GM06990 (cell line): Measurements from ENCODE around the gene TUBB.

ENCODE experiments used
- DNase-seq: peaks from one replicate; pipeline ENCODE4 v3.0.0-alpha.2; 2011; ENCODE audit not compliant: insufficient read length; ENCODE audit errors: extremely low read depth
- H3K27me3 ChIP-seq: replicated peaks from 2 replicates; pipeline ENCODE4 v1.6.0; 2011; ENCODE audit warnings: low read length; ENCODE audit not compliant: control insufficient read depth, insufficient read depth
- H3K36me3 ChIP-seq: 2 replicates; pipeline ENCODE4 v1.5.1; 2011; ENCODE audit warnings: low read length; ENCODE audit not compliant: control insufficient read depth, insufficient read depth
- H3K4me3 ChIP-seq: replicated peaks from 2 replicates; pipeline ENCODE4 v1.5.1; 2011; ENCODE audit warnings: low read depth, mild to moderate bottlenecking, control low read depth, low read length
- TF ChIP-seq, protein P1 (sequence below): IDR thresholded peaks from 2 replicates; pipeline ENCODE4 v1.5.1; 2011; ENCODE audit warnings: low read length, control low read depth, mild to moderate bottlenecking, inconsistent platforms; ENCODE audit not compliant: insufficient read depth, poor library complexity, severe bottlenecking

The TUBB gene

DNA sequence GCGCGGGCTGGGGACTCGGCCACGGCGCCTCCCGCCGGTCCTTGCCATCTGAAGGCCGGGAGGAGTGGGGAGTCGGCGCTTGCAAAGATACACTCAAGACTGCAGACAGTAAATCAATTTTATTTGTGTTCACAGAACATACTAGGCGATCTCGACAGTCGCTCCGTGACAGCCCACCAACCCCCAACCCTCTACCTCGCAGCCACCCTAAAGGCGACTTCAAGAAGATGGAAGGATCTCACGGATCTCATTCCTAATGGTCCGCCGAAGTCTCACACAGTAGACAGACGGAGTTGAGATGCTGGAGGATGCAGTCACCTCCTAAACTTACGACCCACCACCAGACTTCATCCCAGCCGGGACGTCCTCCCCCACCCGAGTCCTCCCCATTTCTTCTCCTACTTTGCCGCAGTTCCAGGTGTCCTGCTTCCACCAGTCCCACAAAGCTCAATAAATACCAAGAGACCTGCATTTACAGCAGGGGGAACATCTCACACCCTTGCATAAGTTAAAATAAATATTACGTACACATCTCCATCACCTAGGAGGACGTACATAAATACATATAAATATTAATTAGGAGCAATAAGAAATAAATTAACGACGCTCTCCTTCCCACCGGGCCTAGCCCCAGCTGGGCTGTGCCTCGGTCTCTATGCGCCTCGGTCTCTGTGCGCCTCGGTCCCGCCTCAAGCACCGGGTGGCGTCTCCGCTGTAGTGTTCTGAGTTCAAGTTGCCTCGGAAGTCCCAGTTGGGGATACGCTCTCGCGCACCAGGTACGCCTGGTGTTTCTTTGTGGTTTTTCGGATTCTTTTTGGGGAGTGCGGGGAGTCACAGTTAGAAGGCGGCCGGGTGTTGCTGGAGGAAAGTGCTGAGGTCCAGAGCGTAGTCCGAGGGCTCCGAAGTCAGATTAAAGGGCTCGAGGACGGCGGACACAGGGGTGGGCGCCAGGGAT is 23.2 kb downstream of the TUBB start:
- TF ChIP-seq, protein P1, sequence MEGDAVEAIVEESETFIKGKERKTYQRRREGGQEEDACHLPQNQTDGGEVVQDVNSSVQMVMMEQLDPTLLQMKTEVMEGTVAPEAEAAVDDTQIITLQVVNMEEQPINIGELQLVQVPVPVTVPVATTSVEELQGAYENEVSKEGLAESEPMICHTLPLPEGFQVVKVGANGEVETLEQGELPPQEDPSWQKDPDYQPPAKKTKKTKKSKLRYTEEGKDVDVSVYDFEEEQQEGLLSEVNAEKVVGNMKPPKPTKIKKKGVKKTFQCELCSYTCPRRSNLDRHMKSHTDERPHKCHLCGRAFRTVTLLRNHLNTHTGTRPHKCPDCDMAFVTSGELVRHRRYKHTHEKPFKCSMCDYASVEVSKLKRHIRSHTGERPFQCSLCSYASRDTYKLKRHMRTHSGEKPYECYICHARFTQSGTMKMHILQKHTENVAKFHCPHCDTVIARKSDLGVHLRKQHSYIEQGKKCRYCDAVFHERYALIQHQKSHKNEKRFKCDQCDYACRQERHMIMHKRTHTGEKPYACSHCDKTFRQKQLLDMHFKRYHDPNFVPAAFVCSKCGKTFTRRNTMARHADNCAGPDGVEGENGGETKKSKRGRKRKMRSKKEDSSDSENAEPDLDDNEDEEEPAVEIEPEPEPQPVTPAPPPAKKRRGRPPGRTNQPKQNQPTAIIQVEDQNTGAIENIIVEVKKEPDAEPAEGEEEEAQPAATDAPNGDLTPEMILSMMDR: no peak
- H3K4me3 ChIP-seq: peak overlapping the region; percentile 66
- H3K27me3 ChIP-seq: no peaks in the 10 kb centered on the region
- peak; percentile 62 for DNase-seq
- peaks cover 11% of the 10 kb centered on the region for H3K36me3 ChIP-seq

DNA sequence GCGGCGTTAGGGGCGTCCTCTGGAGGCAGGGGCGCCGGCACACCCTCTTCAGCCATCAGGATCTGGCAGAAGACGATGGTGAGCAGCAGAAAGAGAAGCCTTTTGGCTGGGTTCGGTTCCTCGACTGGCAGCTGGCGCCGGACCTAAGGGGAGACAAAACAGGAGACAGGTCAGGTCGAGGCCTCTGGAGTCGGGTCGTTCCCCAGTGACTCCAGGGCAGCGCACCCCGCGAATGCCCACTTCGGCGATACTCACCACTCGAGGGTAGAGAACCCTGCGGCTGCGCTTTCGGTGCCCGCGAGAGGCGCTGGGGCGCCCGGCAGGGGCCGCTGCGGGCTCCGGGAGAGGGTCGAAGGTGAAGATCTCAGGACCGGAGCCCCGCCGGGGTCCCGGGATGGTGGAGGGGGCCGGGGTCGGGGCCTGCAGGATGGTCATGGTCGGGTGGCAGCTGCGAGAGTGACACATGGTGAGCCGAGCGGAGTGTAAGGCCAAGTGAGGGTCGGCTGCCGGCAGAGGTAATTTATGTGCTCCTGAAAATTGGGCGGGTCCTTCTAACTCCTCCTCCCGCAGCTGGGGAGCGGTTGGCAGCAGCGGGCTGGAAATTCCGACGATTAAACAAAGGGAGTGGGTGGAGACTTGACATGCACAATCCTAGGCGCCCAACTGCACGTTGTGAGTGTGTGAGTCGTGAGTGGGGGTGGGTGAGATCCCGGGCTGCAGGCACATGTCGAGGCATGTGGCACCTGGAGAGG is 24.1 kb downstream of the TUBB start, which contains the start of gene IER3:
Gene IER3 (minus strand): TSS at position 494 of the 752 bp plus-strand sequence. CDS start 29 bp downstream, at position 465.
- DNase-seq: peak; percentile 86
- TF ChIP-seq, protein P1: peak; percentile 90
- Histone ChIP-seq H3K4me3 (peak within 1 kb of the TSS; percentile 66), H3K27me3 (no peaks in the 10 kb centered on the region), H3K36me3 (peaks cover 10% of the 10 kb centered on the region)

DNA sequence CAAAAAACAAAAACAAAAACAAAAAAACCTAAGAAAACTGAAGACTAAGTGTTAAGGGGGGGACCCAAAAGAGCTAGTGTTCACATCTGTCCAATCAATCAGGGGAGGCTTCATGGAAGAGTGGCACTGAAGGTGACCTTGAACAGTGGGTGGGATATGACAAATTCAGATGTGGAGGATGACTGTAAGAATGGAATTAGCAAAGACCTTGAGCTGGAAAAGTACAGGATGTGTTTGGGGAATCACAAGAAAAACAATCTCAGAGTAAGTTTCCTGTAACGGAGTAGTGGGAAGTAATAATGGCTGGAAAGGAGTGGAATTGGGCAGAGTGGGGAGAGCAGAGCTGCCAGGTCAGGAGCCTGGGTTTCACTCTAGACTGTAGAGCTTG is 27.1 kb downstream of the TUBB start:
- DNase-seq: no peak
- TF ChIP-seq, protein P1: no peak
- H3K27me3 ChIP-seq: no peaks in the 10 kb centered on the region
- H3K36me3 ChIP-seq: no peaks in the 10 kb centered on the region
- H3K4me3 ChIP-seq: no peak overlapping the region

DNA sequence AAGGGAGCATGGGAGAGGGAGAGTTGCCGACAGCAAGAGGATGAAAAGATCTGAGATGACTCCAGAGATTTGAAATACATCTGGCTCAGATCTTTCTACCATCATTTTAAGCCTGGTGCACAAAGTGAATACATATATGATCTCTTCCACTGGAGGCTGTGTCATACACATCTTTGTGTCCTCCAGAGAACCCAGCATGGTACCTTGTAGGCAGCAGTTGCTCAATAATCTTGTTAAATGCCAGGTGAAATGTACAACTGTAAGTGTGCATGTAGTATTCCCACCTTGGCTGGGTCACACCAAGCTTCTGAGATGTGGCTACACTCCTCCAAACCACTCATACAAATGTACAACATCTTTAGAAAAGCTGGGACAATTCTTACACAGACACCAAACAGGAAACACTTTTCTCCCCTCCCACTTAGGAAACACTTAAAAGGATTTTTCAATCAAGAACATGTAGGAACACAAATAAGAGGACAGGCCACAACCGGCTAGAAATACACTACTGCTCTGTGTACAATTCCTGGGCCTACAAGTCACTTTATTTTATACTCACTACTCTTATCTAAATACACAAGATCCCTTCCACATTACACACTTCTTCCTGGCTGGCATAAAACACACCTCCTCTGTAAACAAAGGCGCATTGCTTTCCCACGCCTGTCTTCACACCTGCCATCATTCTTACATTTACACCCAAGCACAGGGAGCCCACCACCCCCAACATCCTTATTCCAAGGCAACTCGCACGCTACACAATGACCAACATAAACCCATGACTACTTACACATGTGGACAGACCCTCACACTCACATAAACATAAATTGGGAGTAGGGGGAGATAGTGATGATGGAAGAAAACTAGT is 28.0 kb downstream of the TUBB start:
- TF ChIP-seq, protein P1: no peak
- no peaks in the 10 kb centered on the region for H3K36me3 ChIP-seq
- H3K4me3 ChIP-seq: no peak overlapping the region
- no peaks in the 10 kb centered on the region for H3K27me3 ChIP-seq
- DNase-seq: no peak

DNA sequence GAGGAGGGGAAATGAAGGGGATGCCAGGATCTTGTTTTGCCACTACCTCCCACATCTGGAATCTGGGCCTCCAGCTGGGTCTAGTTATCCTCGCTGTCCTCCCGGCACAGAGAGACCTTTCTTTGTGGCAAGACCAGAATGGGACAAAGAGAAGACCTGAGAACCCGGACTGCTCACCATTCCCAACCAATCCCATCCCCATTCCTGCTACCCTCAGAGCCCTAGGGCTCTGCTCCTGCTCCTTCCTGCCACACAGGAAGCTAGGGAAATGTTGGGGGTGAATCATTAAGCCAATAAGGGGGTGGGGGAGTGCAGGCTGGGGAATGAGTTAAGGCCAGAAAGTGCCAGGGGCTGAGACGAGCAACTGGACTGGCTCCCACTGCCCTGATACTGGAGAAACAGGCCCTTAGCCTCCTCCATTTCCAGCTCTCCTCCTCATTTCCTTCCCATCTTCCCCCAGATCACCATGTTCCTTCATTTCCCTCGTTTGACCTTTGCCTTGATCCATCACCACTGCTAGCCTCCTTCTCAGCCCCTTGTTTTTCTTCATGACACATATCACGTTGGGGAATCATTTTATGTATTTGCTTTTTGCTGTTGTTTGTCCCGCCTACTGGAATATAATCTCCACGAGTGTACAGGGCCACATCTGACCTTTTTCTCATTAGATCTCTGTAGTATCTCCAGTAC is 28.8 kb downstream of the TUBB start:
- DNase-seq: no peak
- TF ChIP-seq, protein P1: no peak

More for the DNA sequence above, 28.8 kb downstream of the TUBB start:
- no peaks in the 10 kb centered on the region for H3K27me3 ChIP-seq
- no peaks in the 10 kb centered on the region for H3K36me3 ChIP-seq
- no peak overlapping the region for H3K4me3 ChIP-seq
